ENCODE results near the gene ZNF705A.
"Not testable (repeated sequence)": the region's sequence is repeated elsewhere in the genome, so short reads cannot be mapped to it uniquely, and the experiment has no call there.

Gene ZNF705A

DNA sequence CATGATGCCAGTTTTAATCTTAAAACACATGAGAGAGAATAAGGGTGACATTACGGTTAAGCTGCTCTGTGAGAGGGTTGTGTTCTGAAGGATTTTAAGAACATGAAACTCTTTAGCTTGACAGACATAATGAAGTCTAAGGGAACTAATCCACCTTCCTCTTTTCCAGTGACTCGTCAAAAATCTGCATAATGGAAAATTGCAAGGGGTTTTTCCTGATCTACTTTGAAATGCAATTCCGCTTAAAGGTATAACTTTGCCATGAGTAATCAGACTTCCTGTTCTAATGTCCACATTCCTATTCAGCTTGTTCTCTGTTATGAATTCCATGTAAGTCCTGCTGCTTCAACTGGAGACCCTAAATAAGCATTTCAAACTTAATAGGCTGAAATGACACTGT is at the start of gene ZNF705A:
ZNF705A (plus strand) TSS at position 171 of the 400 bp plus-strand sequence. CDS start 15,611 bp downstream, outside the sequence.
- no peak for DNase-seq (ENCODE audit: low spot score)

DNA sequence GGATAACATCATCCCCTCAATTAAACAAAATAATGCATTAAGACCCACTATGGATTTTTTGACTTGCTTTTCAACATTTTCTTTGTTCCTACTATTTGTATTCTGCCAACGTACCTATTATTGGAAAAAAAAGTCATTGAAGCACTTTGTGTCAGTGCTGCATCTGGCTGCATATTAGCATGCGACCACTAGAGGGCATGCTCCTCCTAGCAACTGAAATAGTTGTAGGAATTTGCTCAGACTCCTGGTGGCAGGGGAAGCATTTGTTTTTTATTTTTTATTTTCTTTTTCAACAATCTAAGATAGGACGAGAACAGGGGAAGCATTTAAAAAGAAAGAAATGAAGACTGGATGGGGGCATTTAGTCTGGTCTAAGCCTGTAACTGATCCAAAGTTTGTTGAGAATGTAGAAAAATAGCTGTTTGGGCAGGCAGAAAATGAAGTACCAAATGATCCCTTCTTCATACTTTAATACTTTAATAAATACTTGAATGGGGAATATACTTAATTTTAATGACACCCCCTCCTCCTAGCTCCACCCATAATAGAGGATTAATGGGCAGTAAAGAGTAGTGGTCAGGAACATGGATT is 47.9 kb upstream of the ZNF705A start:
- peak; percentile 67 for DNase-seq (ENCODE audit: low spot score)

DNA sequence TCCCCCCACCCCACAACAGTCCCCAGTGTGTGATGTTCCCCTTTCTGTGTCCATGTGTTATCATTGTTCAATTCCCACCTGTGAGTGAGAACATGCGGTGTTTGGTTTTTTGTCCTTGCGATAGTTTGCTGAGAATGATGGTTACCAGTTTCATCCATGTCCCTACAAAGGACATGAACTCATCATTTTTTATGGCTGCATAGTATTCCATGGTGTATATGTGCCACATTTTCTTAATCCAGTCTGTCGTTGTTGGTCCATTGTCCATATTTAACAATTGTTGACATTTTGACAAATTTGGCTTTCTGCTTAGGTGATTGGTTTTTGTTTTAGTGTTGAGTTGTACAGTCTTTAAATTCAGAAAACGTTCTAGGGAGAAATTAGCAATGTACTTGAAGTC is 43.7 kb upstream of the ZNF705A start:
- not testable (repeated sequence) for DNase-seq (ENCODE audit: low spot score)

DNA sequence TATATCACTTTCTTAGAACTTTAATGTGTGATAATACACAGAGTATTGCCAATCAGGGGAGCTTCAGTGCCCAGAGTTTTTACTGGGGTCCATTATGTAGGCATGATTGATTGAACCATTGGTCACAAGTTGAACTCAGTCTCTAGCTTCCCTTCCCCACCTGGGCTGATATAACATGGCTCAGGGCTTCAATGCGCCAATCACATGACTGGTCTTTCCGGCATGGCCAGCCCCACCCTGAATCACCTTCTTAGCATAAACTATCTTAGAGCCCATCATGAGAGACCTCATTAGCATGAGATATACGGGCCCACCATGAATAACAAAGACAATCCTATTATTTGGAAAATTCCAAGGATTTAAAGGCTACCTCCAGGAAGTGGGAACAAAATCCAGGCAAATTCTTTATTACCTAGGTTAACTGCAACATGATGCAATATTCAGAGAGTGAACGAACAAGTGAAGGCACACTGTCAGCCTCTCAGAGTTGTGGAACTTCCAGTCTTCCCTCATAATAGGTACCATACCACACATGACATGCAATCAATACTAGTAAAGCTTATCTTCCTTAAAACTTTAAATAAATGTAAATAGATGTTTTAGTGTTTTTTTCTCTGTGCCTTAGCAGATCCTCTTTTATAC is 36.6 kb upstream of the ZNF705A start:
- no peak for DNase-seq (ENCODE audit: low spot score)

DNA sequence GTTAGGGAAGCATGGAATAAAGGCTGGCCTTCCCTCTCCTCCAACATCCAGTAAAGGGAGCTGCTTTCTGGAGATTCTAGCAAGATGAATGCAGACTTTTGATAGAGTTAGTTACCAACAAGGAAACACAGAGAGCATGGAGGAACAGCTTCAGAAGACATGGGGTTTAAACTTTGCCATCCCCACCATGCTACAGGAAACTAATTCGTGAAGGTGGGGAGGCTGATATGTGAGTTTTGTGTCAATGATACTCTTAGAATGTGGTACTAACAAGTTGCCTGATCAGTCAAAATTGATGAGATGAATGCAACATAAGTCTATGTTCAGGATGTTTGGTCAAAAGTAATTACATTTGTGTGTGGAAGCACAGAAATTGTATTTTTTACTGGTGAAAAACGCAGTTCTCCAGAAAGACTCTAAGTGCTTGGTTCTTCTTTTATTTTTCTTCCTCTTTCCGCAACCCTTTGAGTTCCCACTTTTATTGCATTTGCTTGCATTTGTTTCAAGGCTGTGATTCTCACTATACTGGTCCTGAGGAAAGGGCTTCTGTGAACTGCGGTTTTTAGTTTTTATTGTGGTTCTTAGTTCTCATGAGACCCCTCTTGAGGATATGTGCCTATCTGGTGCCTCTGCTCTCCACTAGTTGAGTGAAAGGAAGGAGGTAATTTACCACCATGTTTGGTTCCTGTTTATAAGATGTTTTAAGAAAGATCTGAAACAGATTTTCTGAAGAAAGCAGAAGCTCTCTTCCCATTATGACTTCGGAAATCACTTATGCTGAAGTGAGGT is 33.5 kb upstream of the ZNF705A start, which contains the start of gene CLEC4A:
CLEC4A (plus strand) TSS at position 494 of the 789 bp plus-strand sequence; CDS start at position 756, 262 bp downstream.
- DNase-seq (ENCODE audit: low spot score): no peak

DNA sequence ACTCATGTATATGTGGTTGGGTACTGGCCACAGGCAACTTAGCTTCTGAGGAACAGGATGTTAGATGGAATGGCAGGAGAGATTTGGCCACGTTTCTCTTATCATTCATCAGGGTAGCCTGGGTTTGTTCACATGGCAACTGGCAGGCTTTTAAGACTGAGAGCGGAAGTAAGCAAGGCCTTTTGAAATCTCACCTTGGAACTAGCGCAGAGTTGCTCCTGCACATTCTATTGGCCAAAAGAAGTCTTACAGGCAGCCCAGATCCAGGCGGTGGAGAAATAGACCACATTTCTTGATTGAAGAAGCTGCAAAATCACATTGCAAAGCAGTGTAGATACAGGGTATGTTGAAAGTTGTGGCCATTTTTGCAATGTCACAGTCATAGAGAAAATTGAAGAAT is 29.7 kb upstream of the ZNF705A start:
- no peak for DNase-seq (ENCODE audit: low spot score)

DNA sequence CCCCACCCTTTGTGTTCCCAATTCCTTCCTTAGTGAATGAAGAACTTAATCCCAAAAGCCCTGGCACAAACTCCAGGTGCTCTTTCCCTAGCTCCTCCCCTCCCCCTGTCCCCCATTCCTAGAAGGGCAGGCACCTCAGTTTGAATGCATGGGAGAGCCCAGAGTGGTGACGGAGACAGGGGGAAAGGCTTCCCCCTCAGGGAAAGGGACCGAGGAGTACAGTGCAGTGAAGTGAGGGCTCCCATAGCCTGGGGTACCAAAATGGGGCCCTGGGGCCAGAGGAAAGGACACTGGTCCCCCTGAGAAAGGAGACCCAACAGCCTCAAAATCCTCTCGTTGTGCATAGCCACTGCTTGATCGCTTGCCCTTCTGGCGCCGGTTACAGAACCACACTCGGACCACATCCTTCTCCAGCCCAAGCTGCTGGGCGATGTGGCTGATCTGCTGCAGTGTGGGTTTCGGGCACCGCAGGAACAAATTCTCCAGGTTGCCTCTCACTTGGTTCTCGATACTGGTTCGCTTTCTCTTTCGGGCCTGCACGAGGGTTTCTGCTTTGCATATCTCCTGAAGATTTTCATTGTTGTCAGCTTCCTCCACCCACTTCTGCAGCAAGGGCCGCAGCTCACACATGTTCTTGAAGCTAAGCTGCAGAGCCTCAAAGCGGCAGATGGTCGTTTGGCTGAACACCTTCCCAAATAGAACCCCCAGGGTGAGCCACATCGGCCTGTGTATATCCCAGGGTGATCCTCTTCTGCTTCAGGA is 23.0 kb upstream of the ZNF705A start:
- not testable (repeated sequence) for DNase-seq (ENCODE audit: low spot score)

DNA sequence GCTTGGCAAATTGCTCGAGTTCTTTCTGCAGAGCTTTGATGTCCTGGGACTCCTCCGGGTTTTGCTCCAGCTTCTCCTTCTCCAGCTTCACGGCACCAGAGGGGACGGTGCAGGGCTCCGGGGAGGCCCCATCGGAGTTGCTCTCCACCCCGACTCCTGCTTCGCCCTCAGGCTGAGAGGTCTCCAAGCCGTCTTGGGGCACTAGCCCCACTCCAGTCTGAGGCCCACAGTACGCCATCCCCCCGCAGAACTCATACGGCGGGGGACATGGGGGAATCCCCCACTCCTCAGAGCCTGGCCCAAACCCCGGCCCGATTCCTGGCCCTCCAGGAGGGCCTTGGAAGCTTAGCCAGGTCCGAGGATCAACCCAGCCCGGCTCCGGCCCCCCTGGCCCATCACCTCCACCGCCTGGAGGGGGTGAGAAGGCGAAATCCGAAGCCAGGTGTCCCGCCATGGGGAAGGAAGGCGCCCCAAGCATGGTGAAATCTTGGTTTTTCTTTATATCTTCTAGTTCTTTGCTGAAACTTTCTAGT is 22.4 kb upstream of the ZNF705A start:
- not testable (repeated sequence) for DNase-seq (ENCODE audit: low spot score)

DNA sequence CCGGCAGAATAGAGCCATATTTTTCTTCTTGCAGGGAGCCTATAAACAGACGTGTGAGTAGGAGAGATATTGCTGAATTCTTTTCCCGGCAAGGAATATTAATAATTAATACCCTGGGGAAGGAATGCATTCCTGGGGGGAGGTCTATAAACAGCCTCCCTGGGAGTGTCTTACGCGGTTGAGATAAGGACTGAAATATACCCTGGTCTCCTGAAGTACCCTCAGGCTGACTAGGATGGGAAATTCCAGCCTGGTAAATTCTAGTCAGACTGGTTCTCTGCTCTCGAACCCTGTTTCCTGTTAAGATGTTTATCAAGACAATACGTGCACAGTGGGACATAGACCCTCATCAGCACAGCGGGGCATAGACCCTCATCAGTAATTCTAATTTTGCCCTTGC is 15.2 kb upstream of the ZNF705A start:
- not testable (repeated sequence) for DNase-seq (ENCODE audit: low spot score)

DNA sequence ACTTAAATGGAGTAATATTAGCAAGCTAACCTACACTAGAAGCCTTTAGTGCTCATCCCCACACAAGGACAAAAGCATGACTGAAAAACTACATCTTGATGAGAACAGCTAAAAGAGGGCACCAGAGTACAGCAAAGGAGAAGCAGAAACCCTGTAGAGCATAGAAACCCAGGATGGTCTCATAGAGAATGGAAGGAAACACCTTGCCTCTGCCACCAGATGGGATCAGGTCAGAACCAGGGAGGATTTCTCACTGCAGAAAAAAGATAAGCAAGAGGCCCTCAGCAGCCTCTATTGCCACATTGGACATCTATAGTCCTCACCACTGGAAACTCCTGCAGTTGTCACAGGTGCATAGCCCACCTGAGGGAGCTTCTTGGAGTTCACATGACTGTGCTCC is 13.6 kb upstream of the ZNF705A start:
- DNase-seq (ENCODE audit: low spot score): no peak

DNA sequence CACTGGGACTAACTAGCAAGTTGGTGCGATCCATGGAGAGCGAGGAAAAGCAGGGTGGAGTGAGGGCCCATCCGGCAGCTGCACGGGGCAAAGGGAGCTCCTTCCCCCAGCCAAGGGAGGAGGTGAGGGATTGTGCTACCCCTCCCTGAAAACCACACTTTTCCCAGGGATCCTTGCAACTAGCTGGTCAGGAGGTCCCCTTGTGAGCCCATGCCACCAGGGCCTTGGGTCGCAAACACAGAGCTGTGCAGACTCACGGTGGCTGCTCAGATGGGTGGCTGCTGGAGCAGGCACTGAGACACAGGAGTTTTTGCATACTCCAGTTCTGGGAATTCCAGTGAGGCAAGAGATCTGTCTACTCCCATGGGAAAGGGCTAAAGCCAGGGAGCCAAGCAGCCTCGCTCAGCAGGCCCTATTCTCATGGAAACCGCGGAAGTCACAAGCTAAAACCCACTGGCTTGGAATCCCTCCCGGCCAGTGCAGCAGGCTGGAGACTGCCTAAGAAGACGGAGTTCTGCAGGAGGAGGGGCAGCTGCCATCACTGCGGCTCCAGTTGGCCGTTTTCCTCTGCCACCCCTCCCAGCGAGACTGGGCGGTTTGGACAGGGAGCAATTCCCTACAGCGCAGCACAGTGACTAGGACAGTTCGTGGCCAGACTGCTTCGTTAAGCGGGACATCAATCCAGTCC is 10.9 kb upstream of the ZNF705A start:
- no peak for DNase-seq (ENCODE audit: low spot score)

DNA sequence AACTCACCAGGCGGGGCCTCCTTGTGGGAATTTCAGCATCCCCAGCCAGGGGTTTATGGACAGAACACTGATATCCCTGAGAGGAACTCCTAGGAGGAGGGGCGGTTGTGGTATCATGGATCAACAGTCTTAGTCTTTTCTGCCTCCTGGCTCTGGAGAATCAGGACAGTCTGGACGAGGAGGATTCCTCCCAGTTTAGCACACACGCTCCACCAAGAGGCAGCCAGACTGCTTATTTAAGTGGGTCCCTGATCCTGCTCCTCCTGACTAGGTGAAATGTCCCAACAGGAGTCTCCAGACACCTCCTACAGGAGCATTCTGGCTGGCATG is 10.4 kb upstream of the ZNF705A start:
- no peak for DNase-seq (ENCODE audit: low spot score)

DNA sequence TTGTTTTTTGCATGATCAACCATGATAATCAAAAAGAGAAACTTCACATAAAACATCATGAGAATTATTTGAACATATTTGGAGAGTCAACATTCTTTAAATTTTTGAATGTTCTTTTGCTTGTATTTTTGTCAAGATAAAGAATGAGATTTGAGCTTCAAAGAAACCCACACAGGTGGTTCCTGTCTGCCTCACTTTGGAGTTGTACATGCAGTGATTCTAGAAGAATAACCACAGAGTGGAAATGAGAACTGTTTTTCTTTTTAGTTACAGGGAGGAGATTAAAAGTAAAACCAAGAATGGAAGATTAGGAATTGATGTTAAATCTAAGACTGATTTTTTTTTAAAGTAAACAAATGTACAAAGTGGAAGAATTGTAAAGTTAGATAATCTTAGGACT is 2.3 kb upstream of the ZNF705A start:
- no peak for DNase-seq (ENCODE audit: low spot score)

DNA sequence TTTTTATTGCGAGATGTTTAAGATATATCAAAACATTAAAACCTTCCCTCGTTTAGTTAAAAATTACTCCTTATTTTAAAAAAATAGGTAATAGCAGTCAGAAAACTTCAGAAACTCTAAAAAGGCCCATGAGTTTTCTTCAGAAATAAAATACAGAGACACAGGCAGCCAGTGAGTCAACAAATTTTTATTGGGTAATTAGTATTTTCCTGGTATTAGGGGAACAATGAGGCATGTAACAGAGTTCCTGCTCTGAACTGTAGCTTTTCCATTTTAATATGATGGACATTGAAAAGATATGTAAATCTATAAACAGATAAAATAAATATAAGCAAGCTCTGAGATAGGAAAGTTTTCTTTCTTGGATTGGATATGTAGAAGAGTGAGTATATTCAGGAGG is 399 bp upstream of the ZNF705A start:
- DNase-seq (ENCODE audit: low spot score): no peak

DNA sequence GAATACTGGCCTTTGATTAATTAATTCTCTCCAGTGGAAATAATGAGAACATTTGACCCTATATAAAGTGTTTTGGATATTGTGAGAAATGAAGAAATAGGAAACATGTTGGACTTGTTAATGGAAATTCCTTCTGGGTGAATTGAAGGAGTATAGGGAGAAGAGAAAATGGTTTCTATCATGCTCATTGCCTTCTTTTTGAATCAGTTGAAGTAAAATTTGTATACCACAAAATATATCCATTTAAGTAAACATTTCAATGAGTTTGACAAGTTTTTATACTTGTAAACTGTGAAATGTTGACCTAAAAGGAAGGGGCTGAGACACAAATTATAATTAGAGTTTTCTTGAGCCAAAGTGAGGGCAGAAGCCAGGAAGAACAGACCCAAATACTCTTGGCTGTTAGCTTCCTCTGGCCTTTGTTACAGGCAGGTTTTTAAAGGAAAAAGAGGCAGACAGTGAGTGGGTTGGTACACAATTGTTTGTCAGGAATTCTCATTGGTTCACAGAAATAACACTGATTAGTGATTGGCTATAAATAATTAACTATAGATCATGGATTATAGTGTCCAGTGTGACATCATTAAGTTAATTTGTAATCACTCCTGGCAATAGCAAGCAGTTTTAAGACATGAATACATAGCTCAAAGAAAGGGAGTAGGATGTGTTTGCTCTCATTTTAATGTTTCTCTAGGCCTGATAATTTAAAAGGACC is 826 bp downstream of the ZNF705A start:
- no peak for DNase-seq (ENCODE audit: low spot score)

DNA sequence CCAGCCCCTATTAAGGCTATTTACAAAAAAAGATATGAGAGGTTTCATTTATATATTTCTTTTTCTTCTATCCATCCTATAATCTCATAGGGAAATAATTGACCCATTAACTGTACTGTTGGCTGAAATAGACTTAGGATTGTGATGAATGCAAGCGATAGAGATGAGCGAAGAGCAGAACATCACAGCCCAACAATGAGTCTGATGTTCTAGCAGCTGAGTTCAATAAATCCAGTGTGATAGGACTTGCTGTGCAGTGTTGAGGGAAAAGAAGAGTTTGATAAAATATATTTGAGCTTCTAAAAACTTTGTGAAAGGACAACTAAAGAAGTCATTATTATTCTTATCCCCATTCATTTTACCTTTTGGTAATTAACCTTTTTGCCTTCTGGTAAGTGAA is 16.1 kb downstream of the ZNF705A start:
- DNase-seq (ENCODE audit: low spot score): not testable (repeated sequence)

DNA sequence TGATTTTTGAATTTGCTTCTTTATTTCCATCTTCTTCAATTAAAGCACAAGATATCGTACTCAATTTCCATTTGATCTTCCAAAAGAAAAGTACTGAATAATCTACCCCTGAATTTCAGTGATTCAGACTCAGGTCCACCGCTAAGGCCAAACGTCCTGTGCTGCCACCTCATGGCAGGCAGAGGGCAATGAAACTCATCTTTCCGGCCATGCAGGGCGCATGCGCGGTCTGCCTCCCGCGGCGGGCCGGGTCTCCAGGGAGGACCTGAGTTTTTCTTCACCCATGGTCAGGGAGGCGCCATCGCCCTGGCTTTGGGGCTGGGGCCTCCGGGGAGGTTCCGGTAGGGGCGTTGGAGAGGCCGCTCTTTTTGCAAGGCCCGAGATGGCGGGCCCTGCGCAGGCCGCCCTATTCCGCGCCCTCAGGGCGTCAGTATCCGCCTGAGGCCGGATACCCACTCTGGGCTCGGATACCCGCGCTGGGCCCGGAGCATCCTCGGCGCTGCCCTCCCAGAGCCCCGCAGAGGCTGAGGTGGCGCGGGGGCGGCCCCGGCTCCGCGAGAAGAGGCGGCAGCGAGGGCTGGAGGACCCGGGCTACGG is 23.3 kb downstream of the ZNF705A start:
- peak; percentile 67 for DNase-seq (ENCODE audit: low spot score)

DNA sequence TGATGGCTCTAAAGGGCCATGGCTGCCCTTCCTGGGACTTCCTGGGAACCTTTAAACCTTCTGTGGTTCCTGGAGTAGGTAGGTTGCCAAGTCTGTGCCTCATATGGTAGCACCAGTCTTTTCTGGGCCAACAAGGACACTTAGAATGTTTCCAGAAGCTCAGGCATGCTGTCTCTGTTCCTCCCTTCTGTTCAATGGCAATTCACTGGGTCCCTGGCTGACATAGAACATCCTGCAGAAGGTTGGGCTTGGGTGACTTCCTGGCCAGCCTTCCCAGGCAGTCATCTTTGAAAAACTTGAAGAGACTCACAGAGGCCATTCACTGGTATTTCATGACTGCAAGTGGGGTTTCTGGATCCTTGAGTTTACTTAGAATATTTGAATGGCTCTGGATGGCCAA is 24.5 kb downstream of the ZNF705A start:
- DNase-seq (ENCODE audit: low spot score): not testable (repeated sequence)

DNA sequence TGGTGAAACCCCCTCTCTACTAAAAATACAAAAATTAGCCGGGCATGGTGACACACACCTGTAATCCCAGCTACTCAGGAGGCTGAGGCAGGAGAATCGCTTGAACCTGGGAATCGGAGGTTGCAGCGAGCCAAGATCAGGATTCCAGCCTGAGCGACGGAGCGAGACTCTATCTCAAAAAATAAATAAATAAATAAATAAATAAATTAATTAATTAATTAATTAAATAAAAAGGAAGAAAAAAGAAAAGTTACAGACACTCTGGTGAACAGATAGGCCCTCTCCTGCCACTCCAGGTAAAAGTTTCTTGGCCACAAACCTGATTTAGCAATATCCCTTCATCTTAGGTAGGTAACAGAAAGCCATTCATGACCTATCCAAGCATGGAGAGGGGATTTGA is 26.1 kb downstream of the ZNF705A start:
- DNase-seq (ENCODE audit: low spot score): not testable (repeated sequence)

DNA sequence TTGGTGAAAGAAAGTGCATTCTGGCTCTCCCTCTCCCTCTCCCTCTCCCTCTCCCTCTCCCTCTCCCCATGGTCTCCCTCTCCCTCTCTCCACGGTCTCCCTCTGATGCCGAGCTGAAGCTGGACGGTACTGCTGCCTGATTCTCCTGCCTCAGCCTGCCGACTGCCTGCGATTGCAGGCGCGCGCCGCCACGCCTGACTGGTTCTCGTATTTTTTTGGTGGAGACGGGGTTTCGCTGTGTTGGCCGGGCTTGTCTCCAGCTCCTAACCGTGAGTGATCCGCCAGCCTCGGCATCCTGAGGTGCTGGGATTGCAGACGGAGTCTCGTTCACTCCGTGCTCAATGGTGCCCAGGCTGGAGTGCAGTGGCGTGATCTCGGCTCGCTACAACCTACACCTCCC is 26.5 kb downstream of the ZNF705A start:
- DNase-seq (ENCODE audit: low spot score): not testable (repeated sequence)
